Smooth muscle cell (in vitro differentiated cells): ENCODE results near the gene CCDC127. TPM values are rescaled to one million over a fixed set of nuclear protein-coding genes. Genes with fewer than 3 reads are reported as not detected.
"Not testable (repeated sequence)": the region's sequence is repeated elsewhere in the genome, so short reads cannot be mapped to it uniquely, and the experiment has no call there.

Experiments used
- DNase-seq: peaks from one replicate; lab custom pipeline; 2025; ENCODE audit not compliant: unreplicated experiment; lab: John Stamatoyannopoulos, UW
- H2AFZ ChIP-seq: fragments of 200-600 bp; sonication (generic); 2 replicates; pipeline ENCODE4 v1.6.0; 2016; ENCODE audit warnings: antibody characterized with exemption, low read depth, mild to moderate bottlenecking
- H3F3A ChIP-seq: fragments of 200-600 bp; sonication (generic); 2 replicates; pipeline ENCODE4 v1.6.0; 2017; ENCODE audit warnings: antibody characterized with exemption, low read depth
- H3K27ac ChIP-seq: fragments of 200-600 bp; sonication (generic); 2 replicates; pipeline ENCODE4 v1.5.1; 2016; ENCODE audit warnings: low read depth, mild to moderate bottlenecking
- H3K27me3 ChIP-seq: fragments of 200-600 bp; sonication (generic); 2 replicates; pipeline ENCODE4 v1.6.1; 2016; ENCODE audit warnings: low read depth, mild to moderate bottlenecking
- H3K36me3 ChIP-seq: fragments of 200-600 bp; sonication (generic); 2 replicates; pipeline ENCODE4 v1.5.1; 2016; ENCODE audit warnings: low read depth
- H3K4me1 ChIP-seq: fragments of 200-600 bp; sonication (generic); 2 replicates; pipeline ENCODE4 v1.5.1; 2016; ENCODE audit warnings: low read depth
- H3K4me2 ChIP-seq: fragments of 200-600 bp; sonication (generic); 2 replicates; pipeline ENCODE4 v1.6.0; 2016; ENCODE audit warnings: mild to moderate bottlenecking
- H3K4me3 ChIP-seq: fragments of 200-600 bp; sonication (generic); 2 replicates; pipeline ENCODE4 v1.5.1; 2016; ENCODE audit warnings: mild to moderate bottlenecking
- H3K79me2 ChIP-seq: fragments of 200-600 bp; sonication (generic); 2 replicates; pipeline ENCODE4 v1.6.0; 2016; ENCODE audit warnings: low read depth, mild to moderate bottlenecking
- H3K9ac ChIP-seq: fragments of 200-600 bp; sonication (generic); 2 replicates; pipeline ENCODE4 v1.6.0; 2016; ENCODE audit warnings: low read depth
- H3K9me3 ChIP-seq: fragments of 200-600 bp; sonication (generic); replicated peaks from 2 replicates; pipeline ENCODE4 v1.5.1; 2016; ENCODE audit warnings: low read depth
- H4K20me1 ChIP-seq: fragments of 200-600 bp; sonication (generic); 2 replicates; pipeline ENCODE4 v1.6.0; 2016; ENCODE audit warnings: low read depth
- CTCF ChIP-seq: fragments of 200-600 bp; sonication (generic); IDR thresholded peaks from 2 replicates; pipeline ENCODE4 v1.5.1; 2017; ENCODE audit warnings: borderline replicate concordance, mild to moderate bottlenecking, antibody characterized with exemption; ENCODE audit not compliant: insufficient read depth, poor library complexity, severe bottlenecking
- WGBS: methylation state at CpG from one replicate; pipeline ENCODE4 v1.1.7; 2016; ENCODE audit warnings: low lambda C conversion rate; 5-methylcytosine and 5-hydroxymethylcytosine counted together
- polyA plus RNA-seq: library from polyadenylated mRNA; unstranded; fragments of >200 nt; fragmentation: Nextera tagmentation; extraction: Ambion mirVana; gene quantifications from 2 replicates; pipeline ENCODE4 v1.2.1, GENCODE V29; 2016
- total RNA-seq: library from RNA; depleted of rRNA; stranded (reverse); fragments of >200 nt; gene quantifications from 2 replicates; pipeline ENCODE4 v1.2.3, GENCODE V29; 2014

CCDC127 gene
- total and polyA plus RNA-seq, 2 experiments from 2014 or later = 2.8 to 8.6 TPM

DNA sequence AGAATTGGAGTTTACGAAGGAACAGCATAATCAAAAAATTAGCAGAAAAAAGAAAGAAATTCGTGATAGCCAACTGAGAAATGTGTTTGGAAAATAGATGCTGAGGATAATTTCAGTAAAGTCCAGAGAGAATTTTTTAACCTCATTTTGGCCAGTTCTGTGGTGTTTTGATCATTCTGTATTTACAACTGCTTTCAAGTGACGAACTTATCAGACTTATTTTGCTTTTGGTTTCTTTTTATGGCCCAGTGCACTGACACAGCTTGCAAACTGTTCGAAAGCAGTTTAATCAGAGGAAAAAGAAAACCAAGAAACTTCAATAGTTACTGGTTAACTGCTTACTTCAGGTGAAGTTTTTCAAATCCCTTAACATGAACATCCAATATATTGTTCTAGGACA is 2.0 kb upstream of the CCDC127 start:
- Histone ChIP-seq H3K4me2 (peak overlapping the region; percentile 97), H4K20me1 (peaks cover 76% of the 10 kb centered on the region), H3K36me3 (no peaks in the 10 kb centered on the region), H3K27me3 (no peaks in the 10 kb centered on the region), H3F3A (no peaks in the 10 kb centered on the region), H3K4me1 (peaks cover 16% of the 10 kb centered on the region), H2AFZ (no peak overlapping the region), H3K27ac (no peak overlapping the region), H3K4me3 (peak overlapping the region; percentile 99), H3K9ac (no peak overlapping the region), H3K79me2 (peaks cover 69% of the 10 kb centered on the region), H3K9me3 (no peaks in the 10 kb centered on the region)
- no peak for TF ChIP-seq CTCF
- no peak for DNase-seq
- 74% methylated on average over 4 of the region's 4 CpGs for WGBS

GRCh38 chr5:219460-219863 is 1.5 kb upstream of the CCDC127 start:
- H3K27me3 ChIP-seq = no peaks in the 10 kb centered on the region
- no peaks in the 10 kb centered on the region for H3K36me3 ChIP-seq
- peak overlapping the region; percentile 89 for H3K9ac ChIP-seq
- peaks cover 76% of the 10 kb centered on the region for H4K20me1 ChIP-seq
- no peaks in the 10 kb centered on the region for H3F3A ChIP-seq
- peak overlapping the region; percentile 97 for H3K4me2 ChIP-seq
- 37% methylated on average over 9 of the region's 9 CpGs for WGBS
- H3K4me3 ChIP-seq = peak overlapping the region; percentile 99
- peaks cover 16% of the 10 kb centered on the region for H3K4me1 ChIP-seq
- H3K9me3 ChIP-seq = no peaks in the 10 kb centered on the region
- H3K79me2 ChIP-seq = peaks cover 72% of the 10 kb centered on the region
- DNase-seq = no peak
- no peak overlapping the region for H2AFZ ChIP-seq
- H3K27ac ChIP-seq = no peak overlapping the region
- no peak for TF ChIP-seq CTCF

DNA sequence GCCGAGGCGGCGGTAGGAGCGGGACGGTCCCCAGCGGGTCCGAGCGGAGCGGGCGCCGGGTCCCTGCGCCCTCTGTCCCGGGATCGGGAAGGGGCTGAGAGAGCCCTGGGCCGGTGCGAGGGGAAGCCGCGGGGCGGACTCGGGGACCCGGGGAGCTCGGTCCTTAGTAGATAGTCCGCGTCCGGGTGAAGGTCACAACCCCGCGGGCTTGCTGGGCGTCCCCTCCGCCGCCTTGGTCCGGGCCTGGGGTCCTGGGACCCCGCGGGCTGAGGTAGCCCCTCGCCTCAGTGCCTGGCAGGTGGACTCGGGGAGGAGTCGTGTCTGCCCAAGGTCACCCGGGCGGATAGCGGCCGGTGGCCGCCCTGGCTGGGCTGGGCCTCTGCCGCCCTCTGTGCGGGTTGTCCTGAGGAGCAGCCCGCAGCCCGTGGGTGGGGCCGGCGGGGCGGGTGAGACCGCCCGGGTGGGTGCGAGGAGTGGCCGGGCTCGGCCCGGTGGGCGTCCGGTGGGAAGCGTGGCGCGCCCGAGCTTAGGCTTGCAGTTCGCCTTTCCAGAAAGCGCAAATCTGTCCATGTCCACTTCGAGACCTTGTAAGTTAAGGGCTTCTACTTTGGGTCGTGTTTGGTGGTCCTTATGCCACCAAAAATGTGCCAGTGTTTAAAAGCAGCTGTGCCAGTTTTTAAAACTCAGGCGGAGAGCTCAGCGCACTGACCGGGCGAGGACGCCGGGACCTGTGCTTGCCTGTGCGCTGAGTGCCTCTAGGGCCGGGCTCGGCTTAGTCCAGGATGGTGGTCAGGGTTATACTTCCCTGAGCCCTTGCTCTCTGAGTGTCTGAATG is 721 bp upstream of the CCDC127 start:
- DNase-seq = no peak
- peak overlapping the region; percentile 97 for H3K4me2 ChIP-seq
- no peak overlapping the region for H3K27ac ChIP-seq
- H3K4me3 ChIP-seq = peak overlapping the region; percentile 99
- H3K36me3 ChIP-seq = no peaks in the 10 kb centered on the region
- under 1% methylated on average over 57 of the region's 73 CpGs for WGBS
- no peaks in the 10 kb centered on the region for H3K9me3 ChIP-seq
- H3K27me3 ChIP-seq = no peaks in the 10 kb centered on the region
- TF ChIP-seq CTCF = no peak
- peak overlapping the region; percentile 15 for H2AFZ ChIP-seq
- H3K4me1 ChIP-seq = peaks cover 16% of the 10 kb centered on the region
- peak overlapping the region; percentile 89 for H3K9ac ChIP-seq
- H3F3A ChIP-seq = no peaks in the 10 kb centered on the region
- peaks cover 76% of the 10 kb centered on the region for H3K79me2 ChIP-seq
- H4K20me1 ChIP-seq = peaks cover 76% of the 10 kb centered on the region

GRCh38 chr5:216076-216475 is 1.9 kb downstream of the CCDC127 start:
- H3K27ac ChIP-seq, H3F3A ChIP-seq, H3K27me3 ChIP-seq, H3K36me3 ChIP-seq, DNase-seq, H3K4me3 ChIP-seq, H2AFZ ChIP-seq, H3K9me3 ChIP-seq, H3K9ac ChIP-seq, H3K4me2 ChIP-seq: not testable (repeated sequence)
- H4K20me1 ChIP-seq = peaks cover 55% of the 10 kb centered on the region
- over 99% methylated on average over 9 of the region's 10 CpGs for WGBS
- H3K4me1 ChIP-seq = peaks cover 16% of the 10 kb centered on the region
- peaks cover 54% of the 10 kb centered on the region for H3K79me2 ChIP-seq

- not testable (repeated sequence) for H3K9me3 ChIP-seq, H3K36me3 ChIP-seq, DNase-seq, H3F3A ChIP-seq, H2AFZ ChIP-seq, H3K27me3 ChIP-seq, H3K9ac ChIP-seq, H3K4me3 ChIP-seq
- H3K4me2 ChIP-seq = peak overlapping the region; percentile 71
- peak overlapping the region; percentile 31 for H3K27ac ChIP-seq
- peaks cover 48% of the 10 kb centered on the region for H3K79me2 ChIP-seq
- H3K4me1 ChIP-seq = peaks cover 14% of the 10 kb centered on the region
- 77% methylated on average over 2 of the region's 2 CpGs for WGBS
- H4K20me1 ChIP-seq = peaks cover 49% of the 10 kb centered on the region
Observed at GRCh38 chr5:215256-215655, 2.7 kb downstream of the CCDC127 start.
